Effector memory CD4-positive, alpha-beta T cell (primary cell): ENCODE results near the gene OXER1.

Experiments used
- DNase-seq, 3 donors: peaks; one replicate each; pipeline ENCODE4 v3.0.0-alpha.2; 2020
- H3K27ac ChIP-seq: 2 replicates; pipeline ENCODE4 v1.7.0; 2013; ENCODE audit warnings: mild to moderate bottlenecking, low read length, moderate library complexity; ENCODE audit not compliant: insufficient read depth, poor library complexity, severe bottlenecking
- H3K27me3 ChIP-seq: replicated peaks from 2 replicates; pipeline ENCODE4 v1.7.0; 2013; ENCODE audit warnings: mild to moderate bottlenecking, low read length; ENCODE audit not compliant: insufficient read depth, control insufficient read depth, poor library complexity, severe bottlenecking
- H3K36me3 ChIP-seq: 2 replicates; pipeline ENCODE4 v1.7.0; 2013; ENCODE audit warnings: mild to moderate bottlenecking, low read length, moderate library complexity; ENCODE audit not compliant: control insufficient read depth, insufficient read depth
- H3K4me1 ChIP-seq: 2 replicates; pipeline ENCODE4 v1.7.0; 2013; ENCODE audit warnings: low read length, mild to moderate bottlenecking; ENCODE audit not compliant: control insufficient read depth, insufficient read depth, poor library complexity, severe bottlenecking
- H3K4me3 ChIP-seq: 2 replicates; pipeline ENCODE4 v1.7.0; 2013; ENCODE audit warnings: low read length, low read depth, mild to moderate bottlenecking; ENCODE audit not compliant: insufficient read depth, poor library complexity, severe bottlenecking
- H3K9me3 ChIP-seq: 2 replicates; pipeline ENCODE4 v1.7.0; 2013; ENCODE audit warnings: mild to moderate bottlenecking, low read length, moderate library complexity; ENCODE audit not compliant: control insufficient read depth

The OXER1 gene

DNA sequence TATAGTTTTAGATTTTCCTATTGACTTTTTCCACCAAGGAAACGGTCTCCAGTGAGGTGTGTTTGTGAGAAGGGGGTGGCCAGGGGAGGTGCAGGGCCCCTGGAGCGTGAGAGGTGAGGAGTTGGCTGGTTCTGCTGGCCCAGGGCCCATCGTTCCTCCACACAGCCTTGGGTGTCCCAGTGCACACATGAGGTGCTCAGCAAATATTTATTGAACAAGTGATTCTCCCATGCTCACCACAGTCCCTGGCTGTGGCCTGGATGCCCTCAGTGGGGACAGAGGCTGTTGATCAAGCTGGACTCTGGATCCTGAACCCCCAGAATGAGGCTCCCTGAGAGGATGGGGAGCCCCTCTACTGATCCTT is 23.5 kb upstream of the OXER1 start:
- H3K27ac ChIP-seq = no peak overlapping the region
- H3K36me3 ChIP-seq = no peaks in the 10 kb centered on the region
- no peak for DNase-seq
- H3K4me3 ChIP-seq = no peak overlapping the region
- H3K9me3 ChIP-seq = no peaks in the 10 kb centered on the region
- H3K4me1 ChIP-seq = peaks cover 6% of the 10 kb centered on the region
- H3K27me3 ChIP-seq = peaks cover under 1% of the 10 kb centered on the region

DNA sequence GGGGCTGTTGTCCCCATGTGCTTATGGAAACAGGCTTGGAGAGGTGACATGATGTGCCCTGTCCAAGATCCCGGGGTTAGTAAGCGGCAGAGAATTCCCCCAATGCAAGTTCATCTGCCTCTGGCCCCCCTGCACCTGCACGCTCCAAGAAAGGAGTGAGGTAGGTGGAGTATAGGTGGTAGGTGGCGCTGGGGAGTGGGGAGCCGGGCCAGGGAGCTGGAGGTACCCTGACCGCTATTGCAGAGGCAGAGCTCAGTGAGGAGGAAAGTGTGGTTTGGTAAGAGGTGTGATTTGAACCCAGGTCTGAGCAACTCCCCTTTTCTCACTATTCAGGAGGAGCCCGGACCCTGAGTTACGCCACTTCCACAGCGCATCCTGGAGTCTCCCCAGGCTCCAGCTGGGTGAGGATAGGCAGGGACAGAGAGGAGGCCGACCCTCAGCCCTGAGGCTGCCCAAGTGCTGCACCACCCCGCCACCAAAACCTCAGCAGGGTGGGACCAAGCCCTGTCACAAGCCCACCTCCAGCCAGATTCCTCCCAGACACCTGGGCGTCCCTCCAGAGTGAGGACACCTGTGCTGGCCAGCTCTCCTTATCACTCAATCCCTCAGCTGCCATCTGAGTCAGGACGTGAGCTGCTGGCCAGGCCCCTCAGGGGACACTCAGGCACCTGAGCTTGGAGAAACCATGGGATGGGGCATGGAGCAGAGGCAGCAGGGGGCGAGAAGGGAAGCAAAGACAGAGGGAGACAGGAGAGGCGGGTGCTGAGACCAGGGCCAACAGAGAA is 22.8 kb upstream of the OXER1 start:
- no peak overlapping the region for H3K27ac ChIP-seq
- H3K27me3 ChIP-seq = no peaks in the 10 kb centered on the region
- no peak for DNase-seq

DNA sequence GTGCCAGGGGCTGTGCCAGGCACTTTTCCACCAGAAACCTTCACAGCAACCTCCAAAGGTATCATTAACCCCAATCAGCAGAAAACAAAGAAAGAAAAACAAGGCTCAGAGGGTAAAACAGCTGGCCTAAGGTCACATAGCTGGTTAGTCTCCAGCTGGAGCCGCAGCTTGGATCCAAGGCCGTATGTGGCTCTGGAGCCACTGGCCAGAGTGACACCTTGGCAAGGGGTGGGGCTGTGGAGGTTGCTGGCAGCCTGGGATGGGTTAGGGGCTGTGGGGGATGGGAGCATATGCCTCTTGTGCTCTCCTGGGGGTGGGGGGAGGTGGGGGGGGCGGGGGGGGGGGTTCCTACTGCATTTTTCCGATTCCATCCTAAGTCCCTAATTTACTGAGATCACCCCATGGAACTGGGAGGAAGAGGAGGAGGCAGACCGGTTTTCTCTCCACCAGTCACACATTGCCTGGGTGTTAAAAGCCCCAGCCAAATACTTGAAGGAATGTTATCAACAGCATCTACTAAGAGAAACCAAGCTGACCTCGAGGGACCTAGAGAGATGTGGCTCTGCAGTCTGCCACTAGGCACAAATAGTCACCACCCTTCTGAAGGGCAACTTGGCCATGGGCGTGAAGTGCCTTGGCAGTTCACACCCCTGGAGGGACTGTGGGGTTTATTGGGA is 20.4 kb upstream of the OXER1 start:
- H3K27ac ChIP-seq = no peak overlapping the region
- H3K4me1 ChIP-seq = no peaks in the 10 kb centered on the region
- no peaks in the 10 kb centered on the region for H3K9me3 ChIP-seq
- H3K27me3 ChIP-seq = no peaks in the 10 kb centered on the region
- no peak overlapping the region for H3K4me3 ChIP-seq
- H3K36me3 ChIP-seq = no peaks in the 10 kb centered on the region
- no peak for DNase-seq

More for the DNA sequence above, 22.8 kb upstream of the OXER1 start:
- Histone ChIP-seq H3K36me3 (no peaks in the 10 kb centered on the region), H3K4me3 (no peak overlapping the region), H3K4me1 (no peaks in the 10 kb centered on the region), H3K9me3 (no peaks in the 10 kb centered on the region)

DNA sequence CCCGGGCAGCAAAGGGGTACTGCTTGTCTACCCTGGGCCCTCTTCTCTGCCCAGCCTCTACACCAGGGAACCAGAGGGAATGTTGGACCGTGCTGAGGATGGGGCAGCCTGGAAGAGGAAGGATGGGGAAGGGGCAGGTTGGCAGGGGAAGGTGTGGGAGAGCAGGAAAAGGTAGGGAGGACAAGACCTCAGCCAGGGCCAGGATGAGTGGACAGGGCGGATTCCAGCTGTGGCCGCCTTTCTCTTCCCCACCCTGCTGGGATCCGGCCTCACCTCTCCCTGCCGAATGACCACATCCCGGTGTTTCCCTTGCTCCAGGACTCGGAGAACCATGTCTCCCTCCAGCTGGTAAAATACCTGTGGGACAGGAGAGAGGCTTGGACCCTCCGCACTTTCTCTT is 19.6 kb upstream of the OXER1 start:
- Histone ChIP-seq H3K4me1 (no peaks in the 10 kb centered on the region), H3K27me3 (no peaks in the 10 kb centered on the region), H3K27ac (no peak overlapping the region), H3K36me3 (no peaks in the 10 kb centered on the region), H3K4me3 (no peak overlapping the region), H3K9me3 (no peaks in the 10 kb centered on the region)
- DNase-seq = no peak

DNA sequence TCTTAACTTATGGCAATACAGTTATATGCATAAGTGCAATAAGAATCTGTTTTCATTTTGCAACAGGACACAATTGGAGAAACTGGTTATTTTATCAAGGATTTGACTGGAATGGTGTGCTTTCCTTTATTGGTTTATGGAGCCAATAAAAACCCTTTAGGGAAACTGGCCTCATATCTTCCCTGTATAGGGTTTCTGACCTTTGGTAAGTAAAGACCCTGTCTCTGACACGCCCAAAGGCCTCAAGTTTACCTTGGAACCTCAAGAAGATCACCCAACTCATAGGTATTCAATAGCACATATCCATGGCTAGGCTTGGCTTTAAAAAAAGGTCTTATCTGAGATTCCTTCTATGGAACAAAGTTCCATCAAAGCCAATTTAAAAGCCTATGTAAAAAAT is 17.2 kb upstream of the OXER1 start:
- no peaks in the 10 kb centered on the region for H3K4me1 ChIP-seq
- no peak overlapping the region for H3K4me3 ChIP-seq
- H3K9me3 ChIP-seq = no peaks in the 10 kb centered on the region
- no peaks in the 10 kb centered on the region for H3K27me3 ChIP-seq
- H3K36me3 ChIP-seq = no peaks in the 10 kb centered on the region
- DNase-seq = no peak
- no peak overlapping the region for H3K27ac ChIP-seq

DNA sequence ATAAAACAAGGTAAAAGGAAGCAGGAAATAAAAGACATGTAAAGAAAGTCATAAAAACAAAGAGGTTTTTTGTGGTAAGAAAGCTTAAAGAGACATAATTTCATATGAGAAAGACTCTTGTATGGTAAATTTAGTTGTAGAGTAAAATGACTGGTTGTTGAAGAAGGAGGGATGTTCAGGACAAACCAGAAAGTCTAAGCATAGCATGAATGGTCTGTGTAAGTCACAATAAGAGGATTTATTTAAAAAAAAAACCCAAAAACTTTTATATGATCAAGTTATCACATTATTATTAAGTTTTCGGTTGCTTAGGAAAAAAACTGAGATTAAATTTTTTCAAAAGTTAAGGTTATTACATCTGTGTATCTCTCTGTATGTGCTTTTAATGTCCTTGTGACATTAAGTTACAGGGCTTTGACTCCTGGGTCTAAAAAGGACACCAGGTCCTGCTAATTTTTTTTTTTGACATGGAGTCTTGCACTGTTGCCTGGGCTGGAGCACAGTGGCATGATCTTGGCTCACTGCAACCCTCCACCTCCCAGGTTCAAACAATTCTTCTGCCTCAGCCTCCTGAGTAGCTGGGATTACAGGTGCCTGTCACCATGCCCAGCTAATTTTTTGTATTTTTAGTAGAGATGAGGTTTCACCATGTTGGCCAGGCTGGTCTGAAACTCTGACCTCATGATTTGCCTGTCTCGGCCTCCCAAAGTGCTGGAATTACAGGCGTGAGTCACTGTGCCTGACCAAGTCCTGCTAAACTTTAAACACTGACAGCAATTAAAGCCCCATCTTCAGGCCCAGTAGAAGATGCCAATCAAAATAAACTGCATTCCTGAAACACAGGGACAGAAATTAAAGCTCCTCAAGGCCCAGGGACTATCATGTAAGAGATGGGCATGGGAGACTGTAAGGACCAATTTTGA is 14.2 kb upstream of the OXER1 start:
- Histone ChIP-seq H3K4me3 (no peak overlapping the region), H3K9me3 (no peaks in the 10 kb centered on the region)
- no peak for DNase-seq

DNA sequence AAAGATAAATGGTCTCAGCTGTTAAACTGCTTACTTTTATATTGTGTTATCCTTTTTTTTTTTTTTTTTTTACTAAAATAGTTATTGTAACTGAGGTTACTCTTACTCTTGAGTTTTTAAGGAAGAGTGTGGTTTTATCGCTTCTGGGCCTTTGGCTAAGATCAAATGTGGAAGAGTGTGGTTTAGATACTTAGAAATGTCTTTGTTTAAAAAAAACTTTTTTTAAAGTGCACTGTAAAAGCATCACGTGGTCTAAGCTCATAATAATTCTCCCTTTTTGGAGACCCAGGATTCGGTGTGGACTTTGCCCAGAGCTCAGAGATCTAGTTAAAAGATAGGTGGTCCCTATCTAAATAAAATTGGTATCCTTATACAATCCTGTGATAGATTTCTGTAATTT is 11.9 kb upstream of the OXER1 start:
- no peak for DNase-seq
- H3K27me3 ChIP-seq = no peaks in the 10 kb centered on the region
- H3K36me3 ChIP-seq = no peaks in the 10 kb centered on the region
- no peak overlapping the region for H3K4me3 ChIP-seq
- no peaks in the 10 kb centered on the region for H3K4me1 ChIP-seq
- H3K27ac ChIP-seq = no peak overlapping the region
- no peaks in the 10 kb centered on the region for H3K9me3 ChIP-seq

More for the DNA sequence above, 14.2 kb upstream of the OXER1 start:
- H3K4me1 ChIP-seq = no peaks in the 10 kb centered on the region
- no peaks in the 10 kb centered on the region for H3K27me3 ChIP-seq
- no peak overlapping the region for H3K27ac ChIP-seq
- H3K36me3 ChIP-seq = no peaks in the 10 kb centered on the region

DNA sequence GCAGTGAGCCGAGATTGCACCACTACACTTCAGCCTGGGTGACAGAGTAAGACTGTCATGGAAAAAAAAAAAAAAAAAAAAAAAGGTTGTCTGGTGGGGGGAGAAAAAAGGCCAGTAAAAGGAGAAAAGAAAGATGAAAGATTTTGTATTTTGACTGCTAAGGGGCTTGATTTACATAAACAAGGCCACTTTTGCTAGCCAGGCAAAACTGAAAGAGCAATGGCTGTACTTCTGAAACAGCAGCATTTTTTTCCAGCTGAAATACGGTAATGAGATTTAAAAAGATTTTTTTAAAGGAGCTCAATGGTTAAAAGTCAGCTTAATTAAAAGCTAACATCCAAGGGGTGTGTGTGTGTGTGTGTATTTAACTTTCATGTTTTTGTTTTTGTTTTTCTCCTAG is 11.3 kb upstream of the OXER1 start:
- H3K27ac ChIP-seq = no peak overlapping the region

DNA sequence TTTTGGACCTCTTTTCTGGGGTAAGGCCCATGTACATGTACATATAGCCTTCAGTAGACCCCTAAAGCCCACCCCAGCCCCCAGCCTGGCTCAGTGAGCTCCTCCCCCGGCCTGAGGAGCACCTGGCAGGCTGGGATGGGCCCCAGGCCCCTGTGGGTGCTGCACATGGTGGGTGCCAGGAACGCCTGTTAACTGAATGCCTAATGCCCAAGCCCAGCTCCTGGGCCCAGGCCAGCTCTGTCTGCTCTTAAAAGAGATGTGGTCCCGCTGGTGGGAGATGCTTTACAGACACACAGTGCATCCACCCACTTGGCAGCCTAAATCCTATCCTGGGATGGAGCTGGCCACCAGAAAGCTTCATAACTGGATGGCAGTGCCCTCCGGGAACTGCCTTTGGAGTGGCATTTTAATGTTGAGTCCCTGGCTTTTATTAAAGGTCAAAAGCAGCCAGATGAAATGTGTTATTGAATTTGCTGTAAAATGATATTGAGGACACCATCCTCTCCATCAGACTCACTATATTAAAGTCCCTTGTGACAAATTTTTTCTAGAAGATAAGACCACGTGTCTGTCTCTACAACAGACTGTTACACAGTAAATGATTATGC is 7.7 kb upstream of the OXER1 start:
- Histone ChIP-seq H3K36me3 (no peaks in the 10 kb centered on the region), H3K27me3 (no peaks in the 10 kb centered on the region)
- no peak for DNase-seq

More for the DNA sequence above, 11.3 kb upstream of the OXER1 start:
- no peak overlapping the region for H3K4me3 ChIP-seq
- no peaks in the 10 kb centered on the region for H3K9me3 ChIP-seq
- H3K36me3 ChIP-seq = no peaks in the 10 kb centered on the region
- no peaks in the 10 kb centered on the region for H3K27me3 ChIP-seq
- H3K4me1 ChIP-seq = no peaks in the 10 kb centered on the region
- DNase-seq = no peak

More for the DNA sequence above, 7.7 kb upstream of the OXER1 start:
- Histone ChIP-seq H3K9me3 (no peaks in the 10 kb centered on the region), H3K4me1 (no peaks in the 10 kb centered on the region), H3K27ac (no peak overlapping the region), H3K4me3 (no peak overlapping the region)
